Ectodermal cell (in vitro differentiated cells): ENCODE data around the gene NPSR1.

ENCODE experiments used
- H3K27ac ChIP-seq: 2 replicates; pipeline ENCODE4 v1.7.0; 2013; ENCODE audit warnings: mild to moderate bottlenecking, low read depth, low read length; ENCODE audit not compliant: insufficient read depth, poor library complexity, severe bottlenecking
- H3K27me3 ChIP-seq: 2 replicates; pipeline ENCODE4 v1.7.0; 2013; ENCODE audit warnings: mild to moderate bottlenecking, low read length; ENCODE audit not compliant: insufficient read depth, control insufficient read depth, poor library complexity, severe bottlenecking
- H3K36me3 ChIP-seq: one replicate; pipeline ENCODE4 v1.7.0; 2013; ENCODE audit warnings: low read length; ENCODE audit not compliant: control insufficient read depth, insufficient read depth
- H3K4me1 ChIP-seq: one replicate; pipeline ENCODE4 v1.7.0; 2013; ENCODE audit warnings: low read length; ENCODE audit not compliant: control insufficient read depth, insufficient read depth
- H3K4me3 ChIP-seq: 2 replicates; pipeline ENCODE4 v1.7.0; 2013; ENCODE audit warnings: low read depth, low read length, control low read depth; ENCODE audit not compliant: insufficient read depth
- H3K9me3 ChIP-seq: 2 replicates; pipeline ENCODE4 v1.7.0; 2013; ENCODE audit warnings: mild to moderate bottlenecking, low read length, moderate library complexity; ENCODE audit not compliant: control insufficient read depth
- WGBS, 2 experiments: methylation state at CpG; one replicate each; pipeline ENCODE4 v1.1.7; 2013; ENCODE audit warnings: missing lambda C conversion rate in 2 of 2; 5-methylcytosine and 5-hydroxymethylcytosine counted together

NPSR1 gene

DNA sequence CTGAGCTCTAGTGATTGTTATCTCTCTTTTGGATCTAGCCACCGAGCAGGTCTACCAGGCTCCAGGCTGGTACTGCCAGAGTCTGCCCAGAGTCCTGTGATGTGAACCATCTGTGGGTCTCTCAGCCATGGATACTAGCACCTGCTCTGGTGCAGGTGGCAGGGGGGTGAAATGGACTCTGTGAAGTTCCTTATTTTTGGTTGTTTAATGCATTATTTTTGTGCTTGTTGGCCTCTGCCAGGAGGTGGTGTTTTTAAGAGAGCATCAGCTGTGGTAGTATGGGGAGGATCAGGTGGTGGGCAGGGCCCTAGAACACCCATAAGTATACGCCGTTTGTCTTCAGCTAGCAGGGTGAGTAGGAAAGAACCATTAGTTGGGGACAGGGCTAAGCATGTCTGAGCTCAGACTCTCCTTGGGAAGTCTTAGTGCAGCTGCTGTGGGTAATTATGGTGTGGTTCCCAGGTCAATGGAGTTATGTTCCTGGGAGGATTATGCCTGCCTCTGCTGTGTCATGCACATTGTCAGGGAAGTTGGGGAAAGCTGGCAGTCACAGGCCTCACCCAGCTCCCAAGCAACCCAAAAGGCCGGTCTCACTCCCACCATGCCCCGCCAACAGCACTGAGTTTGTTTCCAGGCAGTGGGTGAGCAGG lies 81.8 kb downstream of the NPSR1 start:
- H3K36me3 ChIP-seq, result no peaks in the 10 kb centered on the region
- H3K27ac ChIP-seq, result no peak overlapping the region
- H3K9me3 ChIP-seq, result no peaks in the 10 kb centered on the region
- 93 to 96% methylated on average over 5 of the region's 5 CpGs for WGBS, 2 experiments
- no peak overlapping the region for H3K4me3 ChIP-seq
- H3K4me1 ChIP-seq, result no peaks in the 10 kb centered on the region
- no peaks in the 10 kb centered on the region for H3K27me3 ChIP-seq

- H3K9me3 ChIP-seq, result no peaks in the 10 kb centered on the region
- H3K4me1 ChIP-seq, result no peaks in the 10 kb centered on the region
- no peak overlapping the region for H3K27ac ChIP-seq
- H3K36me3 ChIP-seq, result no peaks in the 10 kb centered on the region
- WGBS, 2 experiments, result 92% methylated on average over 1 of the region's 1 CpG; no CpG with 5 or more reads in 1 of the 2 experiments
- H3K27me3 ChIP-seq, result no peaks in the 10 kb centered on the region
- H3K4me3 ChIP-seq, result no peak overlapping the region
Measured at GRCh38 chr7:34740840-34741239, 82.8 kb downstream of the NPSR1 start.

DNA sequence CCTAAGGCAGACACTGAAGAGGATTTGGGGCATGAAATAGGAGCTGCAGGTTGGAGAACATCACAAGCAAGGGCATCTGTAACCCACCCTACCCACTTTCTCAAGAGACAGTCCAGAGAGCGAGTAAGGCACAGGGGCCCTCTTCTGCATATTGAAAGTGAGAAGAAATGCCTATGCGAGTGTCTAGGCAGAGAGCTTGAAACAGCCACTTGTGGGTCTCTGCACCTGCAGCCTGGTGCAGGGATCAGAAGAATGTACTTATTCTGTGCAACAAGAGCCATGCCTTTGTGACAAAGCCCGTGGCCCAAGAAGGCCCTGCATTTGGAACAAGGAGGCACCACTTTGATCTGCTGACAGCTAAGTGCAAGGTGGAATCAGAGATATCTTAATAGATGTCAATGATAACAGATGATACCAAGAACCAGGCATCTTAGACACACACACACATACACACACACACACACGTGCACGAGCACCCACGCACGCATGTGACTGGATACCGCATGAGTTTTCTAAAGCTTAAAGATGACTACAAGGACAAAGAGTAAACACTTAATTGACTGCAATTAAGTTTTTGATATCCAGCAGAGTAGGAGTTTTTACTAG lies 89.3 kb downstream of the NPSR1 start:
- no peaks in the 10 kb centered on the region for H3K9me3 ChIP-seq
- H3K36me3 ChIP-seq, result no peaks in the 10 kb centered on the region
- 94 to 97% methylated on average over 8 of the region's 8 CpGs for WGBS, 2 experiments
- no peaks in the 10 kb centered on the region for H3K27me3 ChIP-seq
- H3K4me1 ChIP-seq, result no peaks in the 10 kb centered on the region
- H3K27ac ChIP-seq, result no peak overlapping the region
- no peak overlapping the region for H3K4me3 ChIP-seq

- no peaks in the 10 kb centered on the region for H3K9me3 ChIP-seq
- no peaks in the 10 kb centered on the region for H3K27me3 ChIP-seq
- no peaks in the 10 kb centered on the region for H3K36me3 ChIP-seq
- H3K4me1 ChIP-seq, result no peaks in the 10 kb centered on the region
- H3K4me3 ChIP-seq, result no peak overlapping the region
- 81 to 86% methylated on average over 8 of the region's 8 CpGs for WGBS, 2 experiments
- no peak overlapping the region for H3K27ac ChIP-seq
Measured at GRCh38 chr7:34747867-34748727, 90.1 kb downstream of the NPSR1 start.

DNA sequence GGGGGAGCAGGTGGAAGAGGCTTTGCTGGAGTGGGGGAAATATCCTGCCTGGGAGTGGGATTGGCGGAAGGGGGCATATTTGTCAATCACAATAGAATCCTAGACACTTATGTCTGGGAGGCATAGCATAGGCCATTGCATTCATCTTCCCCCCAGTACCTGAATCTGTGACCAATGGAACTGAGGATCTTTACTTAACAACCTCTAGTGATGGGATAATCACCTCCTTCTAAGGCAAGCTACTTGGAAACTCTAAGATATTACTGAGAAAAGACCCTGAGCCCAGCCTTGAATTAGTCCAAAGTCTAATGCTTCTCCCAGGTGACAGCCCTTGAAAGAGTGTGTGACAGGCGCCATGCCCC lies 90.7 kb downstream of the NPSR1 start:
- Histone ChIP-seq H3K36me3 (no peaks in the 10 kb centered on the region), H3K27ac (no peak overlapping the region), H3K27me3 (no peaks in the 10 kb centered on the region), H3K9me3 (no peaks in the 10 kb centered on the region), H3K4me1 (no peaks in the 10 kb centered on the region), H3K4me3 (no peak overlapping the region)
- 94 to 96% methylated on average over 1 to 2 of the region's 2 CpGs for WGBS, 2 experiments

- no peaks in the 10 kb centered on the region for H3K27me3 ChIP-seq
- no peaks in the 10 kb centered on the region for H3K4me1 ChIP-seq
- no peaks in the 10 kb centered on the region for H3K36me3 ChIP-seq
- WGBS, 2 experiments, result 100% methylated on average over 2 of the region's 2 CpGs
- no peak overlapping the region for H3K27ac ChIP-seq
- H3K9me3 ChIP-seq, result no peaks in the 10 kb centered on the region
- H3K4me3 ChIP-seq, result no peak overlapping the region
Measured at GRCh38 chr7:34749446-34749845, 91.4 kb downstream of the NPSR1 start.

DNA sequence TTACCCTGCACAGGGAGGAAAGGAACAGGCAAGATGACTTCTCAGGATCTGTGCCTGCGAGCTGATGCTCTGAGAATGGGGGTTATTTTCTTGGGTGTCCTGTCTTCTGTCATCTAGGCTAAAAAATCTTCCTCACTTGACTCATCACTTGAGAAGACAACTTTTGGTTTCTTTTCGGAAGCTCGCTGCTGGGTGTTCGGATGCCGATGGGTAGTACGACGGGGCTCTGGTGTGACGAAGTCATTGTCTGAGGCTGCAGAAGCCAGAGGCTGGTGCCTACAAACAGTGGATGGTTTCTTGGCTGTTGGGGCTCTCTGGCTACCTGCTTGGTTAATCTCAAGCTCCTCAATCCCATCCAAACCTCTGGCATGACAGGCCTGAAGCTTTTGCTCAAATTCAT lies 92.2 kb downstream of the NPSR1 start:
- Histone ChIP-seq H3K27ac (no peak overlapping the region), H3K36me3 (no peaks in the 10 kb centered on the region), H3K4me3 (no peak overlapping the region), H3K9me3 (no peaks in the 10 kb centered on the region), H3K4me1 (no peaks in the 10 kb centered on the region), H3K27me3 (no peaks in the 10 kb centered on the region)
- WGBS, 2 experiments, result 98 to 100% methylated on average over 8 of the region's 8 CpGs

- H3K36me3 ChIP-seq, result no peaks in the 10 kb centered on the region
- H3K4me1 ChIP-seq, result no peaks in the 10 kb centered on the region
- H3K27ac ChIP-seq, result no peak overlapping the region
- WGBS, 2 experiments, result 91 to 96% methylated on average over 2 of the region's 2 CpGs
- no peaks in the 10 kb centered on the region for H3K9me3 ChIP-seq
- H3K27me3 ChIP-seq, result no peaks in the 10 kb centered on the region
- H3K4me3 ChIP-seq, result no peak overlapping the region
Measured at GRCh38 chr7:34750636-34751035, 92.6 kb downstream of the NPSR1 start.

- WGBS, 2 experiments, result 93 to 96% methylated on average over 10 to 11 of the region's 11 CpGs
- Histone ChIP-seq H3K27ac (no peak overlapping the region), H3K36me3 (no peaks in the 10 kb centered on the region), H3K4me1 (no peaks in the 10 kb centered on the region), H3K4me3 (no peak overlapping the region), H3K9me3 (no peaks in the 10 kb centered on the region), H3K27me3 (no peaks in the 10 kb centered on the region)
Measured at GRCh38 chr7:34751725-34752643, 94.0 kb downstream of the NPSR1 start.
